Activated effector memory CD4-positive, alpha-beta T cell treated with anti-CD3 and anti-CD28 coated beads, Interleukin-2, amount 50 U/mL, for 16 hours (primary cell): ENCODE measurements around the gene CAMK1D.
A peak's percentile ranks its signal among the peaks of the same experiment; 100 is the strongest.
"Not testable (repeated sequence)": the region's sequence is repeated elsewhere in the genome, so short reads cannot be mapped to it uniquely, and the experiment has no call there.

ENCODE experiments used
- DNase-seq: peaks from one replicate; pipeline ENCODE4 v3.0.0-alpha.2; 2020

The CAMK1D gene

GRCh38 chr10:12707461-12708185 lies 358.3 kb downstream of the CAMK1D start:
- DNase-seq, result no peak

- DNase-seq, result no peak
These were observed 359.7 kb downstream of the CAMK1D start for GRCh38 chr10:12709000-12709401.

GRCh38 chr10:12709521-12709963 lies 360.2 kb downstream of the CAMK1D start:
- no peak for DNase-seq

GRCh38 chr10:12710157-12710556 lies 360.8 kb downstream of the CAMK1D start:
- DNase-seq, result no peak

GRCh38 chr10:12710594-12711349 lies 361.4 kb downstream of the CAMK1D start:
- DNase-seq, result peak; percentile 91

GRCh38 chr10:12711350-12711708 lies 362.0 kb downstream of the CAMK1D start:
- DNase-seq, result no peak

GRCh38 chr10:12712293-12712983 lies 363.1 kb downstream of the CAMK1D start:
- no peak for DNase-seq

GRCh38 chr10:12712984-12713316 lies 363.6 kb downstream of the CAMK1D start:
- DNase-seq, result not testable (repeated sequence)

GRCh38 chr10:12716042-12716441 lies 366.7 kb downstream of the CAMK1D start:
- DNase-seq, result no peak

- DNase-seq, result no peak
These were observed 368.8 kb downstream of the CAMK1D start for GRCh38 chr10:12717981-12718707.

GRCh38 chr10:12719365-12719764 lies 370.0 kb downstream of the CAMK1D start:
- no peak for DNase-seq

- DNase-seq, result no peak
These were observed 371.1 kb downstream of the CAMK1D start for GRCh38 chr10:12720217-12720981.

GRCh38 chr10:12721334-12721733 lies 372.0 kb downstream of the CAMK1D start:
- no peak for DNase-seq

GRCh38 chr10:12723220-12723619 lies 373.9 kb downstream of the CAMK1D start:
- no peak for DNase-seq

- DNase-seq, result no peak
These were observed 375.6 kb downstream of the CAMK1D start for GRCh38 chr10:12724807-12725579.

- not testable (repeated sequence) for DNase-seq
These were observed 376.2 kb downstream of the CAMK1D start for GRCh38 chr10:12725580-12725888.

GRCh38 chr10:12726971-12727831 lies 377.9 kb downstream of the CAMK1D start:
- no peak for DNase-seq

GRCh38 chr10:12727832-12728215 lies 378.5 kb downstream of the CAMK1D start:
- no peak for DNase-seq

GRCh38 chr10:12728494-12728893 lies 379.1 kb downstream of the CAMK1D start:
- DNase-seq, result no peak

- no peak for DNase-seq
These were observed 380.5 kb downstream of the CAMK1D start for GRCh38 chr10:12729885-12730284.
